ENCODE results near the gene TSPAN31.
"Not testable (repeated sequence)": the region's sequence is repeated elsewhere in the genome, so short reads cannot be mapped to it uniquely, and the experiment has no call there.

The TSPAN31 gene, protein sequence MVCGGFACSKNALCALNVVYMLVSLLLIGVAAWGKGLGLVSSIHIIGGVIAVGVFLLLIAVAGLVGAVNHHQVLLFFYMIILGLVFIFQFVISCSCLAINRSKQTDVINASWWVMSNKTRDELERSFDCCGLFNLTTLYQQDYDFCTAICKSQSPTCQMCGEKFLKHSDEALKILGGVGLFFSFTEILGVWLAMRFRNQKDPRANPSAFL

GRCh38 chr12:57744777-57745484 lies at the start of gene TSPAN31:
TSS of gene TSPAN31 (plus strand) at chr12:57745039. CDS start at chr12:57745155, 116 bp downstream.
- DNase-seq: peak; percentile 98

DNA sequence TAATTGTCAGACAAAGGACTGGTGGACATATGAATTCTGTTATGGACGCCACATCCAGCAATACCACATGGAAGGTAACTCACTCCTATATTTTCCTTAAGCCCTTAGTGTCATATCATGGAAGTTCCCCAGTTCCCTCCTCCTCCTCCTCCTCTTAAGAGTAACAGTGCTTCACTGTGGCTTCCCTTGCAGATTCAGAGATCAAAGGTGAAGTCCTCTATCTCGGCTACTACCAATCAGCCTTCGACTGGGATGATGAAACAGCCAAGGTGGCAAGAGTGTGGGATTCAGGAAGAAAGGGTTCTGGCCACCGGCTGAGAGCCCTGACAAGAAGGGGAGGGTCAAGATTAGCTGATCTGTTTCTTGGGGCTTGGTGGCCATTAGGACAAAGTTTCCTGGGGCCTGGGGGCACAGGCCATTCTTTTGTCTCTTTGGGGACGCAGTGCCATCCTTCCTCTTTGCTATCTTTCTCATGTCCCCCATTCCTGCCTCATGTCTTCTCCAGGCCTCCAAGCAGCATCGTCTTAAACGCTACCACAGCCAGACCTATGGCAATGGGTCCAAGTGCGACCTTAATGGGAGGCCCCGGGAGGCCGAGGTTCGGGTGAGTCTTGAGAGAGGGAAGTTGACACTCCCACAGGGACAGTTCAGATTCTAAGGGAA lies 48.9 kb upstream of the TSPAN31 start:
- no peak for DNase-seq

- no peak for DNase-seq
These were observed 47.8 kb upstream of the TSPAN31 start for GRCh38 chr12:57697076-57697475.

- DNase-seq: no peak
These were observed 46.4 kb upstream of the TSPAN31 start for GRCh38 chr12:57698414-57698813.

DNA sequence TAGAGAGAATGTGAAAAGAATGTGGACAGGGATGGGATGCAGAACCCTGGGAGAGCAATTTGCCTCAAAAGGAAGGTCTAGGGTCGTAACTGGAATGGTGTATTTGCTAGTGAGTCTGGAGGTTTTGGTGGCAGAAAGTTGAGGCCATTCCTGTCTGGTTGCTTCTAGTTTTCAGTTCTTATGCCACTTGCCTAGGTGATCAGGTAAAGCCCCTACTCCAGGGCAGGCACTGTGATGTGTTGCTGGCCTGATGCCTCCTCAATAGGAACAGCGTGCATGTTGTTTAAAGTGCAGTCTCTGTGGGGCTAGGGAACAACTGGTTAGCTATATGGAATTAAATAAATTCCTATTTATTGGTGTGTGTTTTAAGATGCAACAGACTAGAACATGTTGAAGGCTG lies 44.5 kb upstream of the TSPAN31 start:
- no peak for DNase-seq

DNA sequence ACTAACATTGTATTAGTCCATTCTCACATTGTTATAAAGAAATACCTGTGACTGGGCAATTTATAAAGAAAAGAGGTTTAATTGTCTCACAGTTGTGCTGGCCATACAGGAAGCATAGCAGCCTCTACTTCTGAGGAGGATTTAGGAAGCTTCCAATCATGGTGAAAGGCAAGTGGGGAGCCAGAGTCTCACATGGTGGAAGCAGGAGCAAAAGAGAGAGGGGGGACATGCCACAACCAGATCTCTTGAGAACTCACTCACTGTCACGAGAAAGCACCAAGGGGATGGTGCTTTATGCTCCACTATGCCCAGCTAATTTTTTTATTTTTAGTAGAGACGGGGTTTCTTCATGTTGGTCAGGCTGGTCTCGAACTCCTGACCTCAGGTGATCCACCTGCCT lies 37.6 kb upstream of the TSPAN31 start:
- DNase-seq: no peak

DNA sequence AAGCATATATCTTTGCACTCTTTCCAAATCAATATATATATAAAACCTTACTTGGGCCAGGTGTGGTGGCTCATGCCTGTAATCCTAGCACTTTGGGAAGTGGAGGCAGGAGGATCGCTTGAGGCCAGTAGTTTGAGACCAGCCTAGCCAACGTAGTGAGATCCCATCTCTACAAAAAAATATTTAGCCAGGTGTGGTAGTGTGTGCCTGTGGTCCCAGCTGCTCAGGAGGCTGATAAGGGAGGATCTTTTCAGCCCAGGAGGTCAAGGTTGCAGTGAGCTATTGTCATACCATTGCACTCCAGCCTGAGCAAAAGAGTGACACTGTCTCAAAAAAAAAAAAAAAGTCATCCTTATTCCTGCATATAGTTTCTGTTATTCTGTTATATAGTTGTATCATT lies 36.5 kb upstream of the TSPAN31 start:
- no peak for DNase-seq

GRCh38 chr12:57712701-57713100 lies 32.1 kb upstream of the TSPAN31 start:
- no peak for DNase-seq

DNA sequence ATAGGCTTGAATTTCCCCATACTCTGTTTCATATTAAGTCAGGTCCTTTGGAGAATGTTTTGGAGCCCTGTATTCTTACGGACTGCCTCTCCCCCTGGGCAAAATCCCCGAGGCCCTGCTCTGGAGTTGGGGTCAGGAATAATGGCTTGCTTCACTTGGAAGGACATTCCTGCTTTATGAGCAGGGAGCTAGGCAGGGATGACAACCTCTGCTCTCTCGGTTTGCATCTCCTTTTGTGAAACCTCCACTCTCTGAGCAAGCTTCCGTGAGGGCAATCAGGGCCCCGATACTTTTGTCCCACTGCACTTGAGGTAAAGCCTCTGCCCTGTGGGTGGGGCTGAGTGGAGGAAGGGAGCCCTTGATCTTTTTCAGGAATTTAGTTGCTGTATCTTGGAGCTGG lies 31.6 kb upstream of the TSPAN31 start:
- no peak for DNase-seq

DNA sequence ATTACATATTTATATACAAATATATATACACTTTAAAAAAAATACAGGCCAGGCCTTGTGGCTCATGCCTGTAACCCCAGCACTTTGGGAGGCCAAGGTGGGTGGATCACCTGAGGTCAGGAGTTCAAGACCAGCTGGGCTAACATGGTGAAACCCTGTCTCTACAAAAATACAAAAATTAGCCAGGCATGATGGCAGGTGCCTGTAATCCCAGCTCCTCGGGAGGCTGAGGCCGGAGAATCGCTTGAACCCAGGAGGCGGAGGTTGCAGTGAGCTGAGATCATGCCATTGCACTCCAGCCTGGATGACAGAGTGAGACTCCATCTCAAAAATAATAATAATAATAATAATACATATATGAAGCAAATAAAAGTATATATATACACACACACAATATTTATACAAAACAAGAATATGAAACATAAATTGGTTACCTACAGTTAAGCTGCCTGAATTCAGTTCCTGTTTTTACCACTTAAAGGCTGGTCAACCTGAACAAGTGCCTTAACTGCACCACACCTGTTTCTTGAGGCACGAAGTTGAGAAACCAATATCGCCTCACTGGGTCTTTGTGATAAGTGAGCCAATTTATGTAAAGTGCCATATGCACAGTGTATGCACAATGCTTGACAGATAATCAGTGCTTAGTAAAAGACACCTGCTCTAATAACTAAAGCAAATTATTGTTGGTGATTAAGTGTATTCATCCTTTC lies 29.6 kb upstream of the TSPAN31 start:
- DNase-seq: not testable (repeated sequence)

DNA sequence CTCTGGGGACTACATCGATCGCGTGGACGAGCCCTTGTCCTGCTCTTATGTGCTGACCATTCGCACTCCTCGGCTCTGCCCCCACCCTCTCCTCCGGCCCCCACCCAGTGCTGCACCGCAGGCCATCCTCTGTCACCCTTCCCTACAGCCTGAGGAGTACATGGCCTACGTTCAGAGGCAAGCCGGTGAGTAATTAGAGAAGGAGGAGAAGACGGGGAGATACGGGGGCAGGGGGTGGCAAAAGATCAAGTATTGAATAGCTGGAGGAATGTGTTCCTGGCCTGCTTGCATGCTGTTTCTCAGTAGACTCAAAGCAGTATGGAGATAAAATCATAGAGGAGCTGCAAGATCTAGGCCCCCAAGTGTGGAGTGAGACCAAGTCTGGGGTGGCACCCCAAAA lies 29.1 kb upstream of the TSPAN31 start:
- DNase-seq: no peak

GRCh38 chr12:57716305-57716704 lies 28.5 kb upstream of the TSPAN31 start:
- no peak for DNase-seq

GRCh38 chr12:57717131-57717530 lies 27.7 kb upstream of the TSPAN31 start:
- no peak for DNase-seq

DNA sequence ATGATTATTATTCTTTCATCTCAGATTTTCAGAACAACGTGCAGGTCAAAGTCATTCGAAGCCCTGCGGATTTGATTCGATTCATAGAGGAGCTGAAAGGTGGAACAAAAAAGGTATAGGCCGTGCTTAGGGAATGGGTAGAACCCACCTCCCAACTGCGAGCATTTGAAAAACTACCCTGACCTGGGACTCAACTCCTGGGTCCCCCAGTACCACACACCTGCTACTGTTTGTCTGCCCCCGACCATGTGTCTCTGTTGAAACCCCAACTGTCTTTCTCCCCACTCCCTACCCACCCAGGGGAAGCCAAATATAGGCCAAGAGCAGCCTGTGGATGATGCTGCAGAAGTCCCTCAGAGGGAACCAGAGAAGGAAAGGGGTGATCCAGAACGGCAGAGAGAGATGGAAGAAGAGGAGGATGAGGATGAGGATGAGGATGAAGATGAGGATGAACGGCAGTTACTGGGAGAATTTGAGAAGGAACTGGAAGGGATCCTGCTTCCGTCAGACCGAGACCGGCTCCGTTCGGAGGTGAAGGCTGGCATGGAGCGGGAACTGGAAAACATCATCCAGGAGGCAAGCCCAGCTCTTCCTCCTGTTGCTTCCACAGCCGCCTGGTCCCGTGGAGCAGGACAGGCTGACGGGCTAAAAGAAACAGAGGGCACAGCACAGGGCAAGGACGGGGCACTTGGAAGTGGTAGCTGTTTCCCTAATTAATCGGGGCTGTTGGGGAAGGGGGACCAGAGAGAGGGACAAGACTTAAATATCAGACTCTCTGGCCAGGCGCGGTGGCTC lies 26.8 kb upstream of the TSPAN31 start:
- DNase-seq: no peak

DNA sequence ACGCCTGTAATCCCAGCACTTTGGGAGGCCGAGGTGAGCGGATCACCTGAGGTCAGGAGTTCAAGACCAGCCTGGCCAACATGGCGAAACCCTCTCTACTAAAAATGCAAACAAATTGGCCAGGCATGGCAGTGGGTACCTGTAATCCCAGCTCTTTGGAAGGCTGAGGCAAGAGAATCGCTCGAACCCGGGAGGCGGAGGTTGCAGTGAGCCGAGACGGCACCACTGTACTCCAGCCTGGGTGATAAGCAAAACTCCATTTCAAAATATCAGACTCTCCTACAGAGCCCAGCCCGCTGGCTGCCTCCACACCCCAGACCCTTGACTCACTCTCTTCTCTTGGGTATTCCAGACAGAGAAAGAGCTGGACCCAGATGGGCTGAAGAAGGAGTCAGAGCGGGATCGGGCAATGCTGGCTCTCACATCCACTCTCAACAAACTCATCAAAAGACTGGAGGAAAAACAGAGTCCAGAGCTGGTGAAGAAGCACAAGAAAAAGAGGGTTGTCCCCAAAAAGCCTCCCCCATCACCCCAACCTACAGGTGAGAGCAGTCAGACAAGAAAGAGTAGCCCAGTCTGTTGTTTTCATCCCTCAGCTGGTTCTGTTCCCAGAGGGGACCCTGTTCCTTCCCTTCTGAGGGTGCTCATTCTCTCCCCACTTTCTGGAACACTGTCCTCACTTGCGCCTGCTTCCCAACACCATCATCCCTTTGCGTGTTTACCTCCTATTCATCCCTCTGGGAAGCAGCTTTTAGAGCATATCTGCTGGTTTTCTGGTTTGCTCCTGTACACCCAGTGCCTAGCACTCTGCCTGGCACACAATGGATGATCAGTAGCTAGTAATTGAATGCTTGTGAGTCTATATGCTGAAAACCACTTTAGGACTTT lies 26.0 kb upstream of the TSPAN31 start:
- DNase-seq: no peak

- DNase-seq: no peak
These were observed 24.8 kb upstream of the TSPAN31 start for GRCh38 chr12:57719777-57720605.

DNA sequence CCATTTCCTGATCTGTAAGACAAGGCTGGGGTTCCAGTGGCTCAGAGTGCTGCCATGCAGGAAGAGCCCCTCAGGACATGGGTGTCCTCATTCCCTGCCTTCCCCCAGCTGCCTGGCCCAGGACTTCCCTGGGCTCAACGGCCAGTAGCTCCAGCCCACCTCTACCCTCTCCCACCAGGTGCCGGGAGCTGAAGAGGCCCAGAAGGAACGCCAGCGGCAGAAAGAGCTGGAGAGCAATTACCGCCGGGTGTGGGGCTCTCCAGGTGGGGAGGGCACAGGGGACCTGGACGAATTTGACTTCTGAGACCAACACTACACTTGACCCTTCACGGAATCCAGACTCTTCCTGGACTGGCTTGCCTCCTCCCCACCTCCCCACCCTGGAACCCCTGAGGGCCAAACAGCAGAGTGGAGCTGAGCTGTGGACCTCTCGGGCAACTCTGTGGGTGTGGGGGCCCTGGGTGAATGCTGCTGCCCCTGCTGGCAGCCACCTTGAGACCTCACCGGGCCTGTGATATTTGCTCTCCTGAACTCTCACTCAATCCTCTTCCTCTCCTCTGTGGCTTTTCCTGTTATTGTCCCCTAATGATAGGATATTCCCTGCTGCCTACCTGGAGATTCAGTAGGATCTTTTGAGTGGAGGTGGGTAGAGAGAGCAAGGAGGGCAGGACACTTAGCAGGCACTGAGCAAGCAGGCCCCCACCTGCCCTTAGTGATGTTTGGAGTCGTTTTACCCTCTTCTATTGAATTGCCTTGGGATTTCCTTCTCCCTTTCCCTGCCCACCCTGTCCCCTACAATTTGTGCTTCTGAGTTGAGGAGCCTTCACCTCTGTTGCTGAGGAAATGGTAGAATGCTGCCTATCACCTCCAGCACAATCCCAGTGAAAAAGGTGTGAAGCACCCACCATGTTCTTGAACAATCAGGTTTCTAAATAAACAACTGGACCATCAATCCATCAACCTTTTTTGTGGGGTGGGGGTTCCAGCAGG lies 23.9 kb upstream of the TSPAN31 start:
- DNase-seq: no peak

DNA sequence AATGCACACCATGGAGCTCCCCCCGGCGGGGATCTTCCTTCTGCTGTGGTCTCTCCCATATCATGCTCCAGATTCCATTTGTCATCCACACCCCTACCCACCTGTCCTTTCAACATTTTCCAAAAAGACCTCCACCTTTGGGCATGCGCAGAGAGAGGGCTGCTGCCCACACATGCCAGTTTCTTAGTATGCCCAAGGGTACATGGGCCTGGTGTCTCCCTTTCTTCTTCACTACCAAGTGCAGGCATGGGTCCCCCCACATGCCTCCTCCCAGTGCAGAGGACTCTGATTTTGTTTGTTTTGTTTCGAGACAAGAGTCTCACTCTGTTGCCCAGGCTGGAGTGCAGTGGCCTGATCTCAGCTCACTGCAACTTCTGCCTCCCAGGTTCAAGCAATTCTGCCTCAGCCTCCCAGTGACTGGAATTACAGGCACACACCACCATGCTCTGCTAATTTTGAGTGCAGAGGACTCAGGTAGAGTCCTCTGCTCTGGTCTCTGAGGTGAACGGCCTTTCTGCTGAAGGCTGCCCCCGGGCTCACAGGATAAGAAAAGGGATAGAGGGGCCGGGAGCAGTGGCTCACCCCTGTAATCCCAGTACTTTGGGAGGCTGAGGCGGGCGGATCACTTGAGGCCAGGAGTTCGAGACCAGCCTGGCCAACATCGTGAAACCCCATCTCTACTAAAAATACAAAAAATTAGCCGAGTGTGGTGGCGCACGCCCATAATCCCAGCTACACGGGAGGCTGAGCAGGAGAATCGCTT lies 22.8 kb upstream of the TSPAN31 start:
- DNase-seq: not testable (repeated sequence)
